ENCODE measurements around the gene NRP2. TPM values are rescaled to one million over a fixed set of nuclear protein-coding genes. Genes with fewer than 3 reads are reported as not detected.

The NRP2 gene
- total RNA-seq, 8 experiments from 2014 or later = 13.8 to 138 (median 53.2) TPM

GRCh38 chr2:205768815-205769494 lies 86.7 kb downstream of the NRP2 start:
- Histone ChIP-seq H3K27ac (no peak overlapping the region), H3K4me3 (no peak overlapping the region), H3K4me1 (replicated peaks in 1 of 2) (peaks cover 37 to 60% of the 10 kb centered on the region in 2 donors)
- in situ Hi-C loops (cut with MboI; ENCODE audit: low pct_unique_long_range_greater_than_20kb in 2 of 9, low sequenced_read_pairs in 9 of 9, unreplicated experiment in 9 of 9) = loop anchor here in 3 of 9 experiments (25.0 kb wide), 3 partner anchors 118 to 168 kb away; no protein-coding TSS in a partner anchor
- WGBS, 10 experiments = 66 to 100% (median 88%) methylated on average over 2 to 4 of the region's 4 CpGs; no CpG with 5 or more reads in 1 of the 10 experiments
- no peak for ATAC-seq (replicated peaks in 6 of 8)

GRCh38 chr2:205769495-205769850 lies 87.2 kb downstream of the NRP2 start:
- WGBS, 10 experiments = 0 to 100% (median 59%) methylated on average over 1 to 3 of the region's 3 CpGs
- Histone ChIP-seq H3K4me1 (replicated peaks in 1 of 2) (peaks cover 36 to 60% of the 10 kb centered on the region in 2 donors), H3K27ac (no peak overlapping the region), H3K4me3 (no peak overlapping the region)
- ATAC-seq (replicated peaks in 6 of 8) = peak in 5 of 8 experiments; percentile 49 to 68 (median 57)
- in situ Hi-C loops (cut with MboI; ENCODE audit: low pct_unique_long_range_greater_than_20kb in 2 of 9, low sequenced_read_pairs in 9 of 9, unreplicated experiment in 9 of 9) = loop anchor here in 3 of 9 experiments (25.0 kb wide), 3 partner anchors 118 to 168 kb away; no protein-coding TSS in a partner anchor

GRCh38 chr2:205769879-205770278 lies 87.6 kb downstream of the NRP2 start:
- Histone ChIP-seq H3K4me3 (no peak overlapping the region), H3K27ac (no peak overlapping the region), H3K4me1 (replicated peaks in 1 of 2) (peaks cover 38 to 62% of the 10 kb centered on the region in 2 donors)
- WGBS, 10 experiments = 75 to 100% (median 82%) methylated on average over 1 to 5 of the region's 7 CpGs; no CpG with 5 or more reads in 1 of the 10 experiments
- peak in 4 of 8 experiments; percentile 4 to 21 (median 12) for ATAC-seq (replicated peaks in 6 of 8)
- in situ Hi-C loops (cut with MboI; ENCODE audit: low pct_unique_long_range_greater_than_20kb in 2 of 9, low sequenced_read_pairs in 9 of 9, unreplicated experiment in 9 of 9) = loop anchor here in 5 of 9 experiments (10.0 to 25.0 kb wide), 4 partner anchors 115 to 167 kb away; no protein-coding TSS in a partner anchor

- Histone ChIP-seq H3K4me3 (no peak overlapping the region), H3K27ac (no peak overlapping the region), H3K4me1 (replicated peaks in 1 of 2) (peaks cover 45 to 69% of the 10 kb centered on the region in 2 donors)
- 50 to 100% (median 79%) methylated on average over 2 to 3 of the region's 7 CpGs; no CpG with 5 or more reads in 6 of the 10 experiments for WGBS, 10 experiments
- no peak for ATAC-seq (replicated peaks in 6 of 8)
- in situ Hi-C loops (cut with MboI; ENCODE audit: low pct_unique_long_range_greater_than_20kb in 2 of 9, low sequenced_read_pairs in 9 of 9, unreplicated experiment in 9 of 9) = loop anchor here in 5 of 9 experiments (10.0 to 25.0 kb wide), 4 partner anchors 114 to 167 kb away; no protein-coding TSS in a partner anchor
These were observed 88.3 kb downstream of the NRP2 start for GRCh38 chr2:205770577-205770976.

- WGBS, 10 experiments = 81 to 100% (median 86%) methylated on average over 3 to 10 of the region's 10 CpGs; no CpG with 5 or more reads in 3 of the 10 experiments
- in situ Hi-C loops (cut with MboI; ENCODE audit: low pct_unique_long_range_greater_than_20kb in 2 of 9, low sequenced_read_pairs in 9 of 9, unreplicated experiment in 9 of 9) = loop anchor here in 5 of 9 experiments (10.0 to 25.0 kb wide), 4 partner anchors 114 to 166 kb away; no protein-coding TSS in a partner anchor
- no peak overlapping the region for H3K27ac ChIP-seq
- no peak overlapping the region for H3K4me3 ChIP-seq
- peaks cover 47 to 73% of the 10 kb centered on the region in 2 donors for H3K4me1 ChIP-seq (replicated peaks in 1 of 2)
- ATAC-seq (replicated peaks in 6 of 8) = peak in 1 of 8 experiments; percentile 3
These were observed 88.7 kb downstream of the NRP2 start for GRCh38 chr2:205771031-205771430.

GRCh38 chr2:205771666-205772065 lies 89.4 kb downstream of the NRP2 start:
- Histone ChIP-seq H3K4me1 (replicated peaks in 1 of 2) (peaks cover 40 to 67% of the 10 kb centered on the region in 2 donors), H3K4me3 (no peak overlapping the region), H3K27ac (no peak overlapping the region)
- WGBS, 10 experiments = 71 to 100% (median 92%) methylated on average over 1 to 2 of the region's 2 CpGs; no CpG with 5 or more reads in 4 of the 10 experiments
- in situ Hi-C loops (cut with MboI; ENCODE audit: low pct_unique_long_range_greater_than_20kb in 2 of 9, low sequenced_read_pairs in 9 of 9, unreplicated experiment in 9 of 9) = loop anchor here in 5 of 9 experiments (10.0 to 25.0 kb wide), 4 partner anchors 113 to 166 kb away; no protein-coding TSS in a partner anchor
- no peak for ATAC-seq (replicated peaks in 6 of 8)

GRCh38 chr2:205772983-205773382 lies 90.7 kb downstream of the NRP2 start:
- in situ Hi-C loops (cut with MboI; ENCODE audit: low pct_unique_long_range_greater_than_20kb in 2 of 9, low sequenced_read_pairs in 9 of 9, unreplicated experiment in 9 of 9) = loop anchor here in 5 of 9 experiments (10.0 to 25.0 kb wide), 4 partner anchors 112 to 164 kb away; no protein-coding TSS in a partner anchor
- no peak overlapping the region for H3K27ac ChIP-seq
- peaks cover 36 to 62% of the 10 kb centered on the region in 2 donors for H3K4me1 ChIP-seq (replicated peaks in 1 of 2)
- H3K4me3 ChIP-seq = no peak overlapping the region
- WGBS, 10 experiments = 62 to 100% (median 82%) methylated on average over 1 to 3 of the region's 3 CpGs; no CpG with 5 or more reads in 2 of the 10 experiments
- no peak for ATAC-seq (replicated peaks in 6 of 8)

- ATAC-seq (replicated peaks in 6 of 8) = no peak
- in situ Hi-C loops (cut with MboI; ENCODE audit: low pct_unique_long_range_greater_than_20kb in 2 of 9, low sequenced_read_pairs in 9 of 9, unreplicated experiment in 9 of 9) = loop anchor here in 5 of 9 experiments (10.0 to 25.0 kb wide), 4 partner anchors 111 to 163 kb away; no protein-coding TSS in a partner anchor
- no peak overlapping the region for H3K27ac ChIP-seq
- peaks cover 34 to 56% of the 10 kb centered on the region in 2 donors for H3K4me1 ChIP-seq (replicated peaks in 1 of 2)
- H3K4me3 ChIP-seq = no peak overlapping the region
- 50 to 83% (median 55%) methylated on average over 1 of the region's 1 CpG; no CpG with 5 or more reads in 7 of the 10 experiments for WGBS, 10 experiments
These were observed 91.7 kb downstream of the NRP2 start for GRCh38 chr2:205773989-205774388.

GRCh38 chr2:205775097-205775877 lies 93.0 kb downstream of the NRP2 start:
- H3K27ac ChIP-seq = no peak overlapping the region
- H3K4me1 ChIP-seq (replicated peaks in 1 of 2) = peaks cover 21 to 46% of the 10 kb centered on the region in 2 donors
- 13 to 67% (median 60%) methylated on average over 1 to 4 of the region's 6 CpGs; no CpG with 5 or more reads in 1 of the 10 experiments for WGBS, 10 experiments
- peak in 7 of 8 experiments; percentile 19 to 94 (median 91) for ATAC-seq (replicated peaks in 6 of 8)
- H3K4me3 ChIP-seq = no peak overlapping the region
- in situ Hi-C loops (cut with MboI; ENCODE audit: low pct_unique_long_range_greater_than_20kb in 2 of 9, low sequenced_read_pairs in 9 of 9, unreplicated experiment in 9 of 9) = loop anchor here in 3 of 9 experiments (10.0 to 25.0 kb wide), 2 partner anchors 110 to 137 kb away; no protein-coding TSS in a partner anchor

GRCh38 chr2:205776139-205776538 lies 93.8 kb downstream of the NRP2 start:
- Histone ChIP-seq H3K4me1 (replicated peaks in 1 of 2) (peaks cover 19 to 39% of the 10 kb centered on the region in 2 donors), H3K27ac (no peak overlapping the region), H3K4me3 (no peak overlapping the region)
- in situ Hi-C loops (cut with MboI; ENCODE audit: low pct_unique_long_range_greater_than_20kb in 2 of 9, low sequenced_read_pairs in 9 of 9, unreplicated experiment in 9 of 9) = loop anchor here in 3 of 9 experiments (10.0 to 25.0 kb wide), 2 partner anchors 109 to 136 kb away; no protein-coding TSS in a partner anchor
- ATAC-seq (replicated peaks in 6 of 8) = peak in 3 of 8 experiments; percentile 60 to 89 (median 70)
- WGBS, 10 experiments = 81 to 100% (median 97%) methylated on average over 1 to 16 of the region's 19 CpGs; no CpG with 5 or more reads in 3 of the 10 experiments

GRCh38 chr2:205776720-205777119 lies 94.4 kb downstream of the NRP2 start:
- Histone ChIP-seq H3K27ac (no peak overlapping the region), H3K4me3 (no peak overlapping the region), H3K4me1 (replicated peaks in 1 of 2) (peaks cover 24 to 39% of the 10 kb centered on the region in 2 donors)
- WGBS, 10 experiments = 64 to 100% (median 93%) methylated on average over 1 to 5 of the region's 5 CpGs; no CpG with 5 or more reads in 1 of the 10 experiments
- peak in 1 of 8 experiments; percentile 16 for ATAC-seq (replicated peaks in 6 of 8)
- in situ Hi-C loops (cut with MboI; ENCODE audit: low pct_unique_long_range_greater_than_20kb in 2 of 9, low sequenced_read_pairs in 9 of 9, unreplicated experiment in 9 of 9) = loop anchor here in 3 of 9 experiments (10.0 to 25.0 kb wide), 2 partner anchors 108 to 136 kb away; no protein-coding TSS in a partner anchor

GRCh38 chr2:205778356-205778755 lies 96.1 kb downstream of the NRP2 start:
- in situ Hi-C loops (cut with MboI; ENCODE audit: low pct_unique_long_range_greater_than_20kb in 2 of 9, low sequenced_read_pairs in 9 of 9, unreplicated experiment in 9 of 9) = loop anchor here in 3 of 9 experiments (10.0 to 25.0 kb wide), 2 partner anchors 106 to 134 kb away; no protein-coding TSS in a partner anchor
- WGBS, 10 experiments = 56 to 100% (median 78%) methylated on average over 1 to 2 of the region's 3 CpGs; no CpG with 5 or more reads in 4 of the 10 experiments
- no peak for ATAC-seq (replicated peaks in 6 of 8)
- Histone ChIP-seq H3K4me3 (no peak overlapping the region), H3K4me1 (replicated peaks in 1 of 2) (peaks cover 29 to 37% of the 10 kb centered on the region in 2 donors), H3K27ac (no peak overlapping the region)
